H1 (cell line): Measurements from ENCODE around the gene RNF149. TPM values are rescaled to one million over a fixed set of nuclear protein-coding genes. Genes with fewer than 3 reads are reported as not detected.

Experiments used
- CTCF ChIA-PET: fragments of 300-600 bp; sonication (Branson Sonifier 250); formaldehyde crosslinking; loops from one replicate; lab custom pipeline; 2021; ENCODE audit not compliant: partially characterized antibody; lab: Charles Lee
- POLR2A ChIA-PET: fragments of 300-600 bp; sonication (Branson Sonifier 250); formaldehyde crosslinking; loops from one replicate; lab custom pipeline; 2021; ENCODE audit warnings: inconsistent platforms; ENCODE audit not compliant: partially characterized antibody; lab: Charles Lee
- DNase-seq, 2 experiments: peaks; one replicate each; pipeline versions ENCODE4 v3.0.0 to v3.0.0-alpha.2; 2010 to 2022; ENCODE audit warnings: low spot score in 2 of 2, low read depth in 1 of 2, mixed read lengths in 1 of 2
- FAIRE-seq: peaks from 2 replicates; lab custom pipeline; 2011; peaks lifted over from hg19 to GRCh38; lab: Jason Lieb, UNC
- H2AFZ ChIP-seq: 2 replicates; pipeline ENCODE4 v1.8.1; 2012; ENCODE audit warnings: low read length, inconsistent platforms
- H2AK5ac ChIP-seq: 2 replicates; pipeline ENCODE4 v1.6.1; 2013; ENCODE audit warnings: low read depth, low read length
- H2BK120ac ChIP-seq: replicated peaks from 2 replicates; pipeline ENCODE3; 2013; ENCODE audit warnings: low read depth, low read length, inconsistent platforms
- H2BK12ac ChIP-seq: 2 replicates; pipeline ENCODE4 v1.6.1; 2013; ENCODE audit warnings: low read depth, low read length
- H2BK15ac ChIP-seq: 2 replicates; pipeline ENCODE4 v1.6.1; 2013; ENCODE audit warnings: low read length
- H2BK20ac ChIP-seq: 2 replicates; pipeline ENCODE4 v1.6.1; 2013; ENCODE audit warnings: low read length
- H2BK5ac ChIP-seq: 2 replicates; pipeline ENCODE4 v1.6.1; 2013; ENCODE audit warnings: low read depth, low read length
- H3K14ac ChIP-seq: 2 replicates; pipeline ENCODE4 v1.6.1; 2013; ENCODE audit warnings: inconsistent platforms; ENCODE audit not compliant: insufficient read length
- H3K18ac ChIP-seq: 2 replicates; pipeline ENCODE4 v1.6.1; 2013; ENCODE audit warnings: low read length; ENCODE audit errors: extremely low read depth
- H3K23ac ChIP-seq: 2 replicates; pipeline ENCODE4 v1.6.1; 2013; ENCODE audit warnings: inconsistent platforms; ENCODE audit not compliant: insufficient read length
- H3K23me2 ChIP-seq: 2 replicates; pipeline ENCODE4 v1.6.1; 2013; ENCODE audit warnings: low read depth, low read length
- H3K27ac ChIP-seq: 2 replicates; pipeline ENCODE4 v1.6.1; 2011; ENCODE audit warnings: low read depth, low read length, inconsistent platforms
- H3K27me3 ChIP-seq, 4 experiments: replicated peaks in 1 of 4; 1 replicate in 1 of 4; 2 replicates in 3 of 4; pipeline versions ENCODE4 v1.6.1 to v1.8.1; 2011 to 2013; ENCODE audit warnings: low read length in 3 of 4, mild to moderate bottlenecking in 3 of 4, inconsistent platforms in 2 of 4, mixed read lengths in 2 of 4, moderate library complexity in 1 of 4; ENCODE audit not compliant: control insufficient read depth in 3 of 4, insufficient read depth in 3 of 4; ENCODE audit errors: extremely low read depth in 1 of 4
- H3K36me3 ChIP-seq, 4 experiments: 2 replicates each; pipeline versions ENCODE4 v1.6.1 to v1.8.1; 2011 to 2013; ENCODE audit warnings: mild to moderate bottlenecking in 4 of 4, low read length in 3 of 4, moderate library complexity in 2 of 4, control low read depth in 1 of 4, inconsistent platforms in 1 of 4; ENCODE audit not compliant: insufficient read depth in 4 of 4, control insufficient read depth in 2 of 4
- H3K4ac ChIP-seq: replicated peaks from 2 replicates; pipeline ENCODE3; 2013; ENCODE audit warnings: low read length, low read depth, mixed read lengths, inconsistent platforms; ENCODE audit not compliant: insufficient read length
- H3K4me1 ChIP-seq, 4 experiments: replicated peaks in 1 of 4; 1 replicate in 1 of 4; 2 replicates in 3 of 4; pipeline versions ENCODE4 v1.6.1 to v1.8.1; 2011 to 2013; ENCODE audit warnings: low read length in 3 of 4, inconsistent platforms in 2 of 4, mixed read lengths in 1 of 4; ENCODE audit not compliant: insufficient read depth in 4 of 4, control insufficient read depth in 3 of 4
- H3K4me2 ChIP-seq, 2 experiments: 2 replicates each; pipeline versions ENCODE4 v1.6.1 to v1.8.1; 2011 to 2013; ENCODE audit warnings: low read depth in 2 of 2, low read length in 2 of 2, control low read depth in 1 of 2, inconsistent platforms in 1 of 2, mild to moderate bottlenecking in 1 of 2; ENCODE audit not compliant: insufficient read depth in 1 of 2
- H3K4me3 ChIP-seq, 4 experiments: fragments of 200-600, 300-600 bp in 1 of 4; sonication (generic), shearing (Covaris generic), sonication (Bioruptor Twin) in 1 of 4; 2 replicates each; pipeline versions ENCODE4 v1.5.1 to v1.8.1; 2011 to 2016; ENCODE audit warnings: low read length in 4 of 4, low read depth in 3 of 4, control low read depth in 2 of 4, inconsistent platforms in 2 of 4, mild to moderate bottlenecking in 2 of 4, mixed read lengths in 1 of 4, moderate library complexity in 1 of 4; ENCODE audit not compliant: insufficient read depth in 2 of 4; ENCODE audit errors: extremely low read depth in 1 of 4
- H3K56ac ChIP-seq: replicated peaks from 2 replicates; pipeline ENCODE3; 2013; ENCODE audit warnings: low read depth, mild to moderate bottlenecking, mixed read lengths, low read length, inconsistent platforms; ENCODE audit not compliant: insufficient read length
- H3K79me1 ChIP-seq: 2 replicates; pipeline ENCODE4 v1.6.1; 2013; ENCODE audit warnings: low read depth, low read length, control low read depth
- H3K79me2 ChIP-seq, 2 experiments: 2 replicates each; pipeline versions ENCODE4 v1.6.1 to v1.8.1; 2012 to 2013; ENCODE audit warnings: low read length in 2 of 2, mild to moderate bottlenecking in 2 of 2, inconsistent platforms in 1 of 2; ENCODE audit not compliant: insufficient read depth in 2 of 2, control insufficient read depth in 1 of 2
- H3K9ac ChIP-seq, 4 experiments: replicated peaks in 1 of 4; 1 replicate in 1 of 4; 2 replicates in 3 of 4; pipeline versions ENCODE4 v1.6.1 to v1.8.1; 2011 to 2013; ENCODE audit warnings: low read depth in 3 of 4, low read length in 3 of 4, control low read depth in 2 of 4, mild to moderate bottlenecking in 2 of 4, moderate library complexity in 2 of 4, inconsistent platforms in 1 of 4; ENCODE audit errors: extremely low read depth in 1 of 4
- H3K9me3 ChIP-seq, 2 experiments: 2 replicates each; pipeline versions ENCODE4 v1.6.1 to v1.8.1; 2012 to 2013; ENCODE audit warnings: mild to moderate bottlenecking in 2 of 2, moderate library complexity in 2 of 2, control low read depth in 1 of 2, inconsistent platforms in 1 of 2, low read depth in 1 of 2, low read length in 1 of 2, mixed read lengths in 1 of 2; ENCODE audit not compliant: insufficient read depth in 2 of 2
- H4K20me1 ChIP-seq, 2 experiments: replicated peaks in 1 of 2; 2 replicates each; pipeline versions ENCODE3 to v1.8.1; 2011 to 2013; ENCODE audit warnings: inconsistent platforms in 2 of 2, low read length in 2 of 2, mild to moderate bottlenecking in 1 of 2; ENCODE audit not compliant: insufficient read depth in 2 of 2, control insufficient read depth in 1 of 2
- H4K5ac ChIP-seq: 2 replicates; pipeline ENCODE4 v1.6.1; 2013; ENCODE audit warnings: low read length, low read depth, mixed read lengths, inconsistent platforms; ENCODE audit not compliant: insufficient read length
- H4K8ac ChIP-seq: 2 replicates; pipeline ENCODE4 v1.8.0; 2013; ENCODE audit warnings: mild to moderate bottlenecking, moderate library complexity, low read length, inconsistent platforms; ENCODE audit not compliant: insufficient read depth; ENCODE audit errors: extremely low read depth
- H4K91ac ChIP-seq: replicated peaks from 2 replicates; pipeline ENCODE3; 2013; ENCODE audit warnings: low read length, mixed read lengths, inconsistent platforms; ENCODE audit not compliant: insufficient read length
- BRCA1 ChIP-seq: IDR thresholded peaks from 2 replicates; pipeline ENCODE4 v1.6.1; 2012; ENCODE audit warnings: low read depth, low read length, improper control_type of control experiment
- CHD1 ChIP-seq: IDR thresholded peaks from 2 replicates; pipeline ENCODE4 v1.6.1; 2012; ENCODE audit warnings: low read depth, low read length, improper control_type of control experiment
- FOSL1 ChIP-seq: IDR thresholded peaks from 2 replicates; pipeline ENCODE4 v1.6.1; 2011; ENCODE audit warnings: mild to moderate bottlenecking, low read depth, low read length, moderate library complexity; ENCODE audit not compliant: insufficient read depth
- HDAC2 ChIP-seq, 2 experiments: fragments of 300-600 bp in 1 of 2; sonication (generic) in 1 of 2; IDR thresholded peaks; 2 replicates each; pipeline ENCODE4 v1.6.1; 2011 to 2012; ENCODE audit warnings: low read depth in 2 of 2, low read length in 2 of 2, mild to moderate bottlenecking in 2 of 2, moderate library complexity in 2 of 2, borderline replicate concordance in 1 of 2, inconsistent platforms in 1 of 2
- KDM4A ChIP-seq: IDR thresholded peaks from one replicate; pipeline ENCODE4 v1.7.1; 2012; ENCODE audit warnings: low read depth, mild to moderate bottlenecking, moderate library complexity, low read length, inconsistent platforms; ENCODE audit not compliant: severe bottlenecking
- NRF1 ChIP-seq: IDR thresholded peaks from 2 replicates; pipeline ENCODE4 v1.6.1; 2011; ENCODE audit warnings: mild to moderate bottlenecking, low read depth, low read length, improper control_type of control experiment
- POLR2AphosphoS5 ChIP-seq: IDR thresholded peaks from 2 replicates; pipeline ENCODE4 v1.6.1; 2011; ENCODE audit warnings: low read depth, low read length
- POU5F1 ChIP-seq: IDR thresholded peaks from 2 replicates; pipeline ENCODE4 v1.6.1; 2011; ENCODE audit warnings: low read depth, mild to moderate bottlenecking, low read length, moderate library complexity
- RBBP5 ChIP-seq: IDR thresholded peaks from 2 replicates; pipeline ENCODE4 v1.7.1; 2012; ENCODE audit warnings: low read depth, mild to moderate bottlenecking, inconsistent platforms, low read length, moderate library complexity, borderline replicate concordance
- RNF2 ChIP-seq: fragments of 200-900, 300-1000 bp; sonication (generic); IDR thresholded peaks from 2 replicates; pipeline ENCODE4 v1.7.1; 2016; ENCODE audit warnings: borderline replicate concordance, low read depth, mild to moderate bottlenecking, antibody characterized with exemption, low read length; ENCODE audit not compliant: poor library complexity, severe bottlenecking; ENCODE audit errors: missing control alignments
- RXRA ChIP-seq: IDR thresholded peaks from 2 replicates; pipeline ENCODE4 v1.6.1; 2011; ENCODE audit warnings: low read depth, mild to moderate bottlenecking, low read length, moderate library complexity; ENCODE audit not compliant: insufficient read depth
- SP2 ChIP-seq: IDR thresholded peaks from 2 replicates; pipeline ENCODE4 v1.6.1; 2012; ENCODE audit warnings: mild to moderate bottlenecking, low read length, inconsistent platforms
- WGBS, 2 experiments: shearing (Covaris generic) in 1 of 2; methylation state at CpG; one replicate each; pipeline versions ENCODE4 v1.1.6 to v1.1.7; 2013 to 2015; ENCODE audit warnings: low lambda C conversion rate in 2 of 2, mixed read lengths in 2 of 2, inconsistent platforms in 1 of 2, low coverage in 1 of 2, missing lambda C conversion rate in 1 of 2; ENCODE audit not compliant: insufficient replicate concordance in 2 of 2, insufficient coverage in 1 of 2, insufficient read length in 1 of 2; ENCODE audit errors: extremely low coverage in 1 of 2, missing lambda C conversion rate in 1 of 2; 5-methylcytosine and 5-hydroxymethylcytosine counted together
- polyA plus RNA-seq, 7 experiments: library from polyadenylated mRNA; depleted of rRNA in 3 of 7; stranded (reverse) in 5 of 7; unstranded in 2 of 7; fragments of >200 nt in 5 of 7; fragments of 200-250 nt in 2 of 7; gene quantifications; 1 replicate in 5 of 7; 2 replicates in 1 of 7; 4 replicates in 1 of 7; pipeline versions ENCODE4 v1.2.1 to v1.2.3, GENCODE V29; 2011 to 2013; ENCODE audit warnings: missing spikeins in 2 of 7, mixed read lengths in 2 of 7
- total RNA-seq: library from RNA; stranded (reverse); fragmentation: NEBNext Ultra II Directional; extraction: Animal tissue kit (Norgen Biotek cat#: 25700); gene quantifications from 2 replicates; pipeline ENCODE4 v1.2.1, GENCODE V29; 2021

RNF149 gene
- total and polyA plus RNA-seq, 2 of the 8 experiments (the other 6 are each of a cell fraction or from before 2014, with no cell fraction given): 16.6 to 28.2 TPM

GRCh38 chr2:101278925-101279324, 29.6 kb downstream of the RNF149 start:
- no peak overlapping the region for H3K56ac ChIP-seq
- H3K9ac ChIP-seq: no peak overlapping the region
- no peak overlapping the region for H2AK5ac ChIP-seq
- no peak overlapping the region for H3K4ac ChIP-seq
- no peak overlapping the region for H4K5ac ChIP-seq
- no peak overlapping the region for H3K4me3 ChIP-seq
- 0 out of 2 replicates have a peak, but pooled peaks cover 2% of the 10 kb centered on the region for H3K79me1 ChIP-seq
- H3K79me2 ChIP-seq: no peaks in the 10 kb centered on the region; a peak in 1 of 4 replicates
- H3K9me3 ChIP-seq: no peaks in the 10 kb centered on the region
- H3K27ac ChIP-seq: no peak overlapping the region
- WGBS, 2 experiments: 93% methylated on average over 3 of the region's 3 CpGs; no CpG with 5 or more reads in 1 of the 2 experiments
- no peak overlapping the region for H2BK15ac ChIP-seq
- no peak overlapping the region for H3K18ac ChIP-seq
- H2BK12ac ChIP-seq: no peak overlapping the region
- no peaks in the 10 kb centered on the region for H3K4me1 ChIP-seq
- no peak for FAIRE-seq
- no peaks in the 10 kb centered on the region for H3K23me2 ChIP-seq
- no peak for DNase-seq
- no peak overlapping the region for H2AFZ ChIP-seq
- no peak overlapping the region for H3K4me2 ChIP-seq
- peaks cover 2 to 47% (median 13%) of the 10 kb centered on the region in 4 experiments; a peak in 5 of 8 replicates for H3K36me3 ChIP-seq
- H2BK120ac ChIP-seq: no peak overlapping the region
- POLR2A ChIA-PET: no interaction called here
- no peaks in the 10 kb centered on the region for H3K27me3 ChIP-seq
- H3K23ac ChIP-seq: no peak overlapping the region
- H2BK20ac ChIP-seq: no peak overlapping the region
- H4K8ac ChIP-seq: no peak overlapping the region
- no peak overlapping the region for H3K14ac ChIP-seq
- no peak overlapping the region for H4K91ac ChIP-seq
- peaks cover 0 to 3% of the 10 kb centered on the region in 2 experiments for H4K20me1 ChIP-seq
- CTCF ChIA-PET: interaction anchor here (0.6 kb wide), 1 partner anchor 270 kb away, joined by 4 read pairs; no protein-coding TSS in a partner anchor
- no peak overlapping the region for H2BK5ac ChIP-seq
- TF ChIP-seq RXRA (no peak), POU5F1 (no peak), NRF1 (no peak), RNF2 (no peak), CHD1 (no peak), KDM4A (no peak), BRCA1 (no peak), SP2 (no peak), FOSL1 (no peak), HDAC2 (IDR thresholded peaks at IDR 0.05; ENCODE audit: borderline replicate concordance in 1 of 2, low read depth in 2 of 2, low read length in 2 of 2) (no peak), RBBP5 (no peak), POLR2AphosphoS5 (no peak)
